RWPE1 (cell line): ENCODE results near the gene FAM237A.

Experiments used
- CTCF ChIA-PET: fragments of 350-600 bp; sonication (Branson Sonifier 250); formaldehyde crosslinking; extraction: SDS; loops from one replicate; lab custom pipeline; 2021; lab: Yijun Ruan, JAX
- POLR2A ChIA-PET: fragments of 400-600 bp; formaldehyde crosslinking; extraction: SDS; loops from one replicate; lab custom pipeline; 2020; ENCODE audit warnings: antibody characterized with exemption; ENCODE audit not compliant: low non-redundant PET; lab: Yijun Ruan, JAX
- DNase-seq: peaks from one replicate; pipeline ENCODE4 v3.0.0; 2012; ENCODE audit warnings: low spot score
- H3K27ac ChIP-seq: fragments of 450-650 bp; 2 replicates; pipeline ENCODE4 v1.5.1; 2017
- CTCF ChIP-seq: fragments of 450-650 bp; conservative IDR thresholded peaks from 2 replicates; pipeline ENCODE4 v1.5.1; 2017; ENCODE audit warnings: low read depth, mild to moderate bottlenecking

The FAM237A gene

GRCh38 chr2:206696910-206697309 is 54.6 kb downstream of the FAM237A start:
- no peak for DNase-seq
- no peak for TF ChIP-seq CTCF
- POLR2A ChIA-PET = no interaction called here
- CTCF ChIA-PET = no interaction called here
- H3K27ac ChIP-seq = no peak overlapping the region

GRCh38 chr2:206698811-206699210 is 56.5 kb downstream of the FAM237A start:
- ChIA-PET POLR2A (no interaction called here), CTCF (no interaction called here)
- DNase-seq = no peak
- no peak overlapping the region for H3K27ac ChIP-seq
- TF ChIP-seq CTCF = no peak
